GM23338 (cell line): Measurements from ENCODE around the gene ZNF496.

Experiments
- CREB1 ChIP-seq: fragments of 250-450 bp; sonication (Bioruptor Pico); IDR thresholded peaks from 2 replicates; pipeline ENCODE4 v1.5.0; 2020; ENCODE audit warnings: low read depth, mild to moderate bottlenecking, moderate library complexity
- EZH2 ChIP-seq: fragments of 200-600 bp; sonication (generic); IDR thresholded peaks from one replicate; pipeline ENCODE4 v1.8.0; 2017; ENCODE audit warnings: antibody characterized with exemption, mild to moderate bottlenecking, low read depth; ENCODE audit not compliant: unreplicated experiment
- EZH2phosphoT487 ChIP-seq: fragments of 200-600 bp; sonication (generic); IDR thresholded peaks from one replicate; pipeline ENCODE4 v1.8.1; 2018; ENCODE audit warnings: antibody characterized with exemption; ENCODE audit not compliant: unreplicated experiment
- JUNB ChIP-seq: IDR thresholded peaks from one replicate; pipeline ENCODE4 v1.6.1; 2016; ENCODE audit warnings: antibody characterized with exemption; ENCODE audit not compliant: unreplicated experiment
- NANOG ChIP-seq: IDR thresholded peaks from 2 replicates; pipeline ENCODE4 v1.6.1; 2016; ENCODE audit warnings: antibody characterized with exemption, borderline replicate concordance
- POLR2AphosphoS5 ChIP-seq: IDR thresholded peaks from 2 replicates; pipeline ENCODE4 v1.6.1; 2016; ENCODE audit warnings: antibody characterized with exemption, low read depth
- REST ChIP-seq: IDR thresholded peaks from one replicate; pipeline ENCODE4 v1.6.1; 2018; ENCODE audit warnings: antibody characterized with exemption; ENCODE audit not compliant: unreplicated experiment
- ZNF114 ChIP-seq: fragments of 250-450 bp; sonication (Bioruptor Pico); IDR thresholded peaks from 2 replicates; pipeline ENCODE4 v1.5.0; 2020; ENCODE audit warnings: mild to moderate bottlenecking, moderate library complexity
- ZNF331 ChIP-seq: fragments of 250-450 bp; sonication (Bioruptor Pico); IDR thresholded peaks from 2 replicates; pipeline ENCODE4 v1.5.0; 2020; ENCODE audit warnings: low read depth, mild to moderate bottlenecking, moderate library complexity
- TF ChIP-seq, protein P1 (sequence below), 2 experiments: fragments of 200-600 bp in 1 of 2; sonication (generic) in 1 of 2; conservative IDR thresholded peaks; 2 replicates each; pipeline versions ENCODE4 v1.5.1 to v1.6.1; 2016 to 2017; ENCODE audit warnings: antibody characterized with exemption in 2 of 2, low read depth in 2 of 2, mild to moderate bottlenecking in 2 of 2, moderate library complexity in 1 of 2
- TF ChIP-seq, protein P2 (sequence below): IDR thresholded peaks from 2 replicates; pipeline ENCODE4 v1.6.1; 2016; ENCODE audit warnings: antibody characterized with exemption
- TF ChIP-seq, protein P3 (sequence below): fragments of 250-450 bp; sonication (Bioruptor Pico); IDR thresholded peaks from 2 replicates; pipeline ENCODE4 v1.5.0; 2020; ENCODE audit warnings: mild to moderate bottlenecking, moderate library complexity

GRCh38 chr1:247331172-247331524, 519 bp downstream of the ZNF496 start:
- TF ChIP-seq, protein P1, sequence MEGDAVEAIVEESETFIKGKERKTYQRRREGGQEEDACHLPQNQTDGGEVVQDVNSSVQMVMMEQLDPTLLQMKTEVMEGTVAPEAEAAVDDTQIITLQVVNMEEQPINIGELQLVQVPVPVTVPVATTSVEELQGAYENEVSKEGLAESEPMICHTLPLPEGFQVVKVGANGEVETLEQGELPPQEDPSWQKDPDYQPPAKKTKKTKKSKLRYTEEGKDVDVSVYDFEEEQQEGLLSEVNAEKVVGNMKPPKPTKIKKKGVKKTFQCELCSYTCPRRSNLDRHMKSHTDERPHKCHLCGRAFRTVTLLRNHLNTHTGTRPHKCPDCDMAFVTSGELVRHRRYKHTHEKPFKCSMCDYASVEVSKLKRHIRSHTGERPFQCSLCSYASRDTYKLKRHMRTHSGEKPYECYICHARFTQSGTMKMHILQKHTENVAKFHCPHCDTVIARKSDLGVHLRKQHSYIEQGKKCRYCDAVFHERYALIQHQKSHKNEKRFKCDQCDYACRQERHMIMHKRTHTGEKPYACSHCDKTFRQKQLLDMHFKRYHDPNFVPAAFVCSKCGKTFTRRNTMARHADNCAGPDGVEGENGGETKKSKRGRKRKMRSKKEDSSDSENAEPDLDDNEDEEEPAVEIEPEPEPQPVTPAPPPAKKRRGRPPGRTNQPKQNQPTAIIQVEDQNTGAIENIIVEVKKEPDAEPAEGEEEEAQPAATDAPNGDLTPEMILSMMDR (conservative IDR thresholded peaks at IDR 0.05; ENCODE audit: low read depth in 2 of 2), result no peak
- TF ChIP-seq, protein P2, sequence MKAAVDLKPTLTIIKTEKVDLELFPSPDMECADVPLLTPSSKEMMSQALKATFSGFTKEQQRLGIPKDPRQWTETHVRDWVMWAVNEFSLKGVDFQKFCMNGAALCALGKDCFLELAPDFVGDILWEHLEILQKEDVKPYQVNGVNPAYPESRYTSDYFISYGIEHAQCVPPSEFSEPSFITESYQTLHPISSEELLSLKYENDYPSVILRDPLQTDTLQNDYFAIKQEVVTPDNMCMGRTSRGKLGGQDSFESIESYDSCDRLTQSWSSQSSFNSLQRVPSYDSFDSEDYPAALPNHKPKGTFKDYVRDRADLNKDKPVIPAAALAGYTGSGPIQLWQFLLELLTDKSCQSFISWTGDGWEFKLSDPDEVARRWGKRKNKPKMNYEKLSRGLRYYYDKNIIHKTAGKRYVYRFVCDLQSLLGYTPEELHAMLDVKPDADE, result no peak
- TF ChIP-seq EZH2phosphoT487, result no peak
- TF ChIP-seq POLR2AphosphoS5, result peak; percentile 5; the same call in 1 of the 2 replicates
- no peak for TF ChIP-seq EZH2
- TF ChIP-seq ZNF114 (CRISPR knock-in tag), result no peak
- no peak for TF ChIP-seq REST
- no peak for TF ChIP-seq NANOG
- no peak for TF ChIP-seq CREB1 (CRISPR knock-in tag)
- no peak for TF ChIP-seq JUNB
- TF ChIP-seq ZNF331 (CRISPR knock-in tag), result no peak
- TF ChIP-seq, protein P3, sequence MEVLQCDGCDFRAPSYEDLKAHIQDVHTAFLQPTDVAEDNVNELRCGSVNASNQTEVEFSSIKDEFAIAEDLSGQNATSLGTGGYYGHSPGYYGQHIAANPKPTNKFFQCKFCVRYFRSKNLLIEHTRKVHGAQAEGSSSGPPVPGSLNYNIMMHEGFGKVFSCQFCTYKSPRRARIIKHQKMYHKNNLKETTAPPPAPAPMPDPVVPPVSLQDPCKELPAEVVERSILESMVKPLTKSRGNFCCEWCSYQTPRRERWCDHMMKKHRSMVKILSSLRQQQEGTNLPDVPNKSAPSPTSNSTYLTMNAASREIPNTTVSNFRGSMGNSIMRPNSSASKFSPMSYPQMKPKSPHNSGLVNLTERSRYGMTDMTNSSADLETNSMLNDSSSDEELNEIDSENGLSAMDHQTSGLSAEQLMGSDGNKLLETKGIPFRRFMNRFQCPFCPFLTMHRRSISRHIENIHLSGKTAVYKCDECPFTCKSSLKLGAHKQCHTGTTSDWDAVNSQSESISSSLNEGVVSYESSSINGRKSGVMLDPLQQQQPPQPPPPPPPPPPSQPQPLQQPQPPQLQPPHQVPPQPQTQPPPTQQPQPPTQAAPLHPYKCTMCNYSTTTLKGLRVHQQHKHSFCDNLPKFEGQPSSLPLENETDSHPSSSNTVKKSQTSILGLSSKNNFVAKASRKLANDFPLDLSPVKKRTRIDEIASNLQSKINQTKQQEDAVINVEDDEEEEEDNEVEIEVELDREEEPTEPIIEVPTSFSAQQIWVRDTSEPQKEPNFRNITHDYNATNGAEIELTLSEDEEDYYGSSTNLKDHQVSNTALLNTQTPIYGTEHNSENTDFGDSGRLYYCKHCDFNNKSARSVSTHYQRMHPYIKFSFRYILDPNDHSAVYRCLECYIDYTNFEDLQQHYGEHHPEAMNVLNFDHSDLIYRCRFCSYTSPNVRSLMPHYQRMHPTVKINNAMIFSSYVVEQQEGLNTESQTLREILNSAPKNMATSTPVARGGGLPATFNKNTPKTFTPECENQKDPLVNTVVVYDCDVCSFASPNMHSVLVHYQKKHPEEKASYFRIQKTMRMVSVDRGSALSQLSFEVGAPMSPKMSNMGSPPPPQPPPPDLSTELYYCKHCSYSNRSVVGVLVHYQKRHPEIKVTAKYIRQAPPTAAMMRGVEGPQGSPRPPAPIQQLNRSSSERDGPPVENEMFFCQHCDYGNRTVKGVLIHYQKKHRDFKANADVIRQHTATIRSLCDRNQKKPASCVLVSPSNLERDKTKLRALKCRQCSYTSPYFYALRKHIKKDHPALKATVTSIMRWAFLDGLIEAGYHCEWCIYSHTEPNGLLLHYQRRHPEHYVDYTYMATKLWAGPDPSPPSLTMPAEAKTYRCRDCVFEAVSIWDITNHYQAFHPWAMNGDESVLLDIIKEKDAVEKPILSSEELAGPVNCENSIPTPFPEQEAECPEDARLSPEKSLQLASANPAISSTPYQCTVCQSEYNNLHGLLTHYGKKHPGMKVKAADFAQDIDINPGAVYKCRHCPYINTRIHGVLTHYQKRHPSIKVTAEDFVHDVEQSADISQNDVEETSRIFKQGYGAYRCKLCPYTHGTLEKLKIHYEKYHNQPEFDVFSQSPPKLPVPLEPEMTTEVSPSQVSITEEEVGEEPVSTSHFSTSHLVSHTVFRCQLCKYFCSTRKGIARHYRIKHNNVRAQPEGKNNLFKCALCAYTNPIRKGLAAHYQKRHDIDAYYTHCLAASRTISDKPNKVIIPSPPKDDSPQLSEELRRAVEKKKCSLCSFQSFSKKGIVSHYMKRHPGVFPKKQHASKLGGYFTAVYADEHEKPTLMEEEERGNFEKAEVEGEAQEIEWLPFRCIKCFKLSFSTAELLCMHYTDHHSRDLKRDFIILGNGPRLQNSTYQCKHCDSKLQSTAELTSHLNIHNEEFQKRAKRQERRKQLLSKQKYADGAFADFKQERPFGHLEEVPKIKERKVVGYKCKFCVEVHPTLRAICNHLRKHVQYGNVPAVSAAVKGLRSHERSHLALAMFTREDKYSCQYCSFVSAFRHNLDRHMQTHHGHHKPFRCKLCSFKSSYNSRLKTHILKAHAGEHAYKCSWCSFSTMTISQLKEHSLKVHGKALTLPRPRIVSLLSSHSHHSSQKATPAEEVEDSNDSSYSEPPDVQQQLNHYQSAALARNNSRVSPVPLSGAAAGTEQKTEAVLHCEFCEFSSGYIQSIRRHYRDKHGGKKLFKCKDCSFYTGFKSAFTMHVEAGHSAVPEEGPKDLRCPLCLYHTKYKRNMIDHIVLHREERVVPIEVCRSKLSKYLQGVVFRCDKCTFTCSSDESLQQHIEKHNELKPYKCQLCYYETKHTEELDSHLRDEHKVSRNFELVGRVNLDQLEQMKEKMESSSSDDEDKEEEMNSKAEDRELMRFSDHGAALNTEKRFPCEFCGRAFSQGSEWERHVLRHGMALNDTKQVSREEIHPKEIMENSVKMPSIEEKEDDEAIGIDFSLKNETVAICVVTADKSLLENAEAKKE (CRISPR knock-in tag), result no peak
